Mammary epithelial cell (primary cell): Measurements from ENCODE around the gene CCDC28B.

Experiments used
- CTCF ChIP-seq, 2 donors: IDR thresholded peaks in 1 of 2; conservative IDR thresholded peaks in 1 of 2; 2 replicates each; pipeline ENCODE4 v1.5.1; 2011 to 2012; ENCODE audit warnings: inconsistent platforms in 2 of 2, low read length in 2 of 2, mild to moderate bottlenecking in 2 of 2, control low read depth in 1 of 2, low read depth in 1 of 2; ENCODE audit not compliant: insufficient read depth in 1 of 2; ENCODE audit errors: extremely low read depth in 1 of 2
- EZH2 ChIP-seq: IDR thresholded peaks from 2 replicates; pipeline ENCODE4 v1.6.1; 2012; ENCODE audit warnings: low read length, inconsistent platforms, borderline replicate concordance

GRCh38 chr1:32220746-32221580, 20.6 kb downstream of the CCDC28B start:
- TF ChIP-seq CTCF (conservative IDR thresholded peaks at IDR 0.05 in 1 of 2, IDR thresholded peaks at IDR 0.05 in 1 of 2; ENCODE audit: extremely low read depth in 1 of 2, insufficient read depth in 1 of 2, low read depth in 1 of 2, low read length in 2 of 2) (no peak), EZH2 (no peak)
